K562 (cell line): ENCODE data around the gene GGTLC2. TPM values are rescaled to one million over a fixed set of nuclear protein-coding genes. Genes with fewer than 3 reads are reported as not detected.

Source experiments
- ATAC-seq: fragments of 200-7000 bp; cut with Tn5 transposase; 3 replicates; pipeline ENCODE4 v1.9.1; 2020; ENCODE audit warnings: moderate library complexity
- BruUV-seq: library from RNA; stranded (reverse); fragments of 400-500 nt; replicated peaks from 2 replicates; lab custom pipeline; 2021; lab: Mats Ljungman, UMichigan
- CTCF ChIA-PET: fragments of 300-600 bp; formaldehyde crosslinking; extraction: SDS; loops from one replicate; lab custom pipeline; 2021; ENCODE audit warnings: low intra/inter-chr PET ratio; lab: Yijun Ruan, JAX
- POLR2A ChIA-PET: fragments of 300-600, 350-650 bp; sonication (Branson Sonifier 250); formaldehyde crosslinking; extraction: SDS; loops from one replicate; lab custom pipeline; 2021; ENCODE audit warnings: antibody characterized with exemption, inconsistent platforms; lab: Yijun Ruan, JAX
- DNase-seq, 4 experiments: peaks; one replicate each; pipeline versions ENCODE4 v3.0.0 to v3.0.0-alpha.2; 2011 to 2018; ENCODE audit warnings: low spot score in 3 of 4, mixed read lengths in 3 of 4; ENCODE audit errors: extremely low read depth in 1 of 4
- FAIRE-seq: peaks from 2 replicates; lab custom pipeline; 2011; peaks lifted over from hg19 to GRCh38; lab: Jason Lieb, UNC
- H2AFZ ChIP-seq: 2 replicates; pipeline ENCODE4 v1.6.0; 2011; ENCODE audit warnings: low read depth, low read length, control low read depth, inconsistent platforms
- H3K27ac ChIP-seq: fragments of 200-600 bp; 3 replicates; pipeline ENCODE4 v1.8.0; 2011; ENCODE audit warnings: low read depth, mild to moderate bottlenecking, control low read depth, inconsistent platforms, low read length, moderate library complexity, mixed read lengths; ENCODE audit errors: extremely low read depth
- H3K27me3 ChIP-seq, 2 experiments: fragments of 300-600 bp in 1 of 2; 2 replicates in 1 of 2; 3 replicates in 1 of 2; pipeline versions ENCODE4 v1.6.0 to v1.8.0; 2011; ENCODE audit warnings: inconsistent platforms in 2 of 2, low read length in 2 of 2, mild to moderate bottlenecking in 1 of 2, mixed read lengths in 1 of 2, moderate library complexity in 1 of 2; ENCODE audit not compliant: control insufficient read depth in 2 of 2, insufficient read depth in 2 of 2
- H3K36me3 ChIP-seq: fragments of 300-600 bp; 3 replicates; pipeline ENCODE4 v1.8.0; 2011; ENCODE audit warnings: mild to moderate bottlenecking, low read length, inconsistent platforms; ENCODE audit not compliant: control insufficient read depth, insufficient read depth
- H3K4me1 ChIP-seq, 2 experiments: fragments of 200-600 bp in 1 of 2; replicated peaks in 1 of 2; 2 replicates in 1 of 2; 3 replicates in 1 of 2; pipeline versions ENCODE4 v1.5.1 to v1.8.0; 2011; ENCODE audit warnings: inconsistent platforms in 2 of 2, low read length in 2 of 2, mild to moderate bottlenecking in 1 of 2, mixed read lengths in 1 of 2, moderate library complexity in 1 of 2; ENCODE audit not compliant: control insufficient read depth in 2 of 2, insufficient read depth in 2 of 2
- H3K4me2 ChIP-seq: 2 replicates; pipeline ENCODE4 v1.6.1; 2011; ENCODE audit warnings: low read length, control low read depth, inconsistent platforms, mixed read lengths; ENCODE audit not compliant: insufficient read depth
- H3K4me3 ChIP-seq: fragments of 200-600 bp; sonication (generic), shearing (Covaris generic); 2 replicates; pipeline ENCODE4 v1.5.1; 2016; ENCODE audit warnings: control low read depth, inconsistent platforms
- H3K79me2 ChIP-seq: fragments of 200-600 bp; 3 replicates; pipeline ENCODE4 v1.8.0; 2011; ENCODE audit warnings: low read length, inconsistent platforms; ENCODE audit not compliant: control insufficient read depth, insufficient read depth
- H3K9ac ChIP-seq, 2 experiments: 2 replicates each; pipeline versions ENCODE4 v1.6.0 to v1.6.1; 2011; ENCODE audit warnings: low read depth in 2 of 2, low read length in 2 of 2, control low read depth in 1 of 2, inconsistent platforms in 1 of 2, mild to moderate bottlenecking in 1 of 2, mixed read lengths in 1 of 2; ENCODE audit not compliant: insufficient read depth in 1 of 2
- H3K9me1 ChIP-seq: one replicate; pipeline ENCODE4 v1.6.0; 2011; ENCODE audit warnings: inconsistent platforms, mild to moderate bottlenecking, low read length, moderate library complexity; ENCODE audit not compliant: control insufficient read depth, insufficient read depth
- H3K9me3 ChIP-seq: replicated peaks from 2 replicates; pipeline ENCODE4 v1.5.1; 2011; ENCODE audit warnings: low read depth, low read length, inconsistent platforms; ENCODE audit not compliant: control insufficient read depth, insufficient read depth
- H4K20me1 ChIP-seq: replicated peaks from 2 replicates; pipeline ENCODE4 v1.6.1; 2011; ENCODE audit warnings: low read length, inconsistent platforms, mixed read lengths; ENCODE audit not compliant: control insufficient read depth, insufficient read depth
- CBFA2T2 ChIP-seq: fragments of 450-650 bp; conservative IDR thresholded peaks from 2 replicates; pipeline ENCODE4 v1.6.1; 2017; ENCODE audit warnings: mild to moderate bottlenecking
- CBFA2T3 ChIP-seq: fragments of 450-650 bp; IDR thresholded peaks from 2 replicates; pipeline ENCODE4 v1.6.1; 2017
- CBX5 ChIP-seq: IDR thresholded peaks from 2 replicates; pipeline ENCODE4 v1.6.1; 2014; ENCODE audit warnings: low read depth, borderline replicate concordance
- DNMT1 ChIP-seq: fragments of 450-650 bp; IDR thresholded peaks from 2 replicates; pipeline ENCODE4 v1.6.1; 2016; ENCODE audit warnings: antibody characterized with exemption, mild to moderate bottlenecking
- EGR1 ChIP-seq: fragments of 450-650 bp; conservative IDR thresholded peaks from 2 replicates; pipeline ENCODE4 v1.6.1; 2017; ENCODE audit warnings: mild to moderate bottlenecking
- POLR2B ChIP-seq: fragments of 450-650 bp; IDR thresholded peaks from 2 replicates; pipeline ENCODE4 v1.6.1; 2018; ENCODE audit warnings: low read depth; ENCODE audit not compliant: partially characterized antibody
- STAT5A ChIP-seq: IDR thresholded peaks from 2 replicates; pipeline ENCODE4 v1.6.1; 2012; ENCODE audit warnings: low read length, inconsistent platforms, borderline replicate concordance
- TEAD4 ChIP-seq, 2 experiments: sonication (generic) in 1 of 2; formaldehyde crosslinking in 1 of 2; IDR thresholded peaks; 2 replicates each; pipeline versions ENCODE4 v1.6.1 to v1.8.0; 2012 to 2022; ENCODE audit warnings: borderline replicate concordance in 1 of 2, inconsistent platforms in 1 of 2, low read length in 1 of 2, mild to moderate bottlenecking in 1 of 2, missing genetic modification reagents in 1 of 2
- ZNF24 ChIP-seq: fragments of 450-650 bp; IDR thresholded peaks from 2 replicates; pipeline ENCODE4 v1.6.1; 2016
- WGBS: fragments of 100-300 bp; shearing (Covaris generic); methylation state at CpG from one replicate; pipeline ENCODE4 v1.1.6; 2016; ENCODE audit warnings: low coverage, mixed read lengths; ENCODE audit not compliant: insufficient coverage; ENCODE audit errors: missing lambda C conversion rate; 5-methylcytosine and 5-hydroxymethylcytosine counted together
- in situ Hi-C: fragments of 300-500 bp; cut with MboI; formaldehyde crosslinking; loops from 4 replicates; pipeline ENCODE4 v1.15.0; 2018; ENCODE audit warnings: inconsistent platforms, mixed read lengths
- intact Hi-C: fragments of 100-400 bp; cut with micrococcal nuclease; formaldehyde crosslinking; loops from 2 replicates; pipeline ENCODE4 v1.14.2; 2022
- polyA plus RNA-seq, 8 experiments: library from polyadenylated mRNA; depleted of rRNA in 4 of 8; stranded (reverse) in 5 of 8; unstranded in 3 of 8; fragments of >200 nt; fragmentation: Nextera tagmentation in 2 of 8; fragmentation: Illumina TruSeq in 1 of 8; extraction: Ambion mirVana in 2 of 8; extraction: Trizol in 1 of 8; gene quantifications; 2 replicates each; pipeline versions ENCODE4 v1.2.1 to v1.2.3, GENCODE V29; 2011 to 2014; ENCODE audit warnings: inconsistent platforms in 1 of 8, missing spikeins in 1 of 8
- total RNA-seq, 7 experiments: library from RNA; depleted of rRNA in 6 of 7; stranded (reverse); fragments of >200 nt in 6 of 7; fragmentation: Illumina TruSeq in 2 of 7; extraction: Trizol in 2 of 7; gene quantifications; 2 replicates each; pipeline versions ENCODE4 v1.2.1 to v1.2.3, GENCODE V29; 2011 to 2021; ENCODE audit warnings: low replicate concordance in 1 of 7

Gene GGTLC2
- total and polyA plus RNA-seq, 9 of the 15 experiments (the other 6 are each of a cell fraction or from before 2014, with no cell fraction given), result not detected

DNA sequence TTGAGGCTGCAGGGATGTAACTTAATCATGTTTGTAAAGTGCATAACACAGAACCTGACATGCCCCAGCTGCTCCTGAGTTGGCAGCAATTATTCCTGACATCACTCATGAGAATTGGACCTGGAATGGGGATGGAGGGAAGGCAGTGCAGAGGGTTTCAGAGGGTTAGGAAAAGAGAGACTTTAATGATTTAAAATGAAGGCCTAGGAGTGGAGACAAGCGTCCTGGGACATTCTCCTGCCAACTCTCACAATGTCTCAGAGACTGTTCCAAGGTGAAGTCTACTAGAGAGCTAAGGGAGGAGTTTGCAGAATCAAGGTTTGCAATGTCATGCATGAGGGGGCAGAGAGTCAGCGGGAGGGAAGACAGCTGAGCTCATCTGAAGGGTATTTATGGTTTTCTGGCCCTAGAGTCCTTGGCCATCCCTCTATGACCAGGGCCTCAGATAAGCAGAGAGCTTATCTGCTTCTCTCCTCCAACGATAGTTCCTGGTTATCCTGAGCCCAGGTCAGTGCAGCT, 36.9 kb downstream of the GGTLC2 start:
- Histone ChIP-seq H3K9me3 (peaks cover 10% of the 10 kb centered on the region), H3K4me3 (no peak overlapping the region), H4K20me1 (peaks cover 24% of the 10 kb centered on the region), H3K4me1 (peaks cover 0 to 6% of the 10 kb centered on the region in 2 experiments; a peak in 3 of 5 replicates), H3K27ac (no peak overlapping the region), H3K27me3 (peaks cover 6 to 15% of the 10 kb centered on the region in 2 experiments; a peak in 3 of 5 replicates), H3K79me2 (no peaks in the 10 kb centered on the region), H3K36me3 (no peaks in the 10 kb centered on the region), H3K4me2 (no peak overlapping the region), H3K9ac (no peak overlapping the region), H3K9me1 (no peaks in the 10 kb centered on the region), H2AFZ (no peak overlapping the region)
- DNase-seq (peak in 2 of 4 experiments; percentile 59 to 74), ATAC-seq (peak; percentile 2; the same call in 1 of the 3 replicates), FAIRE-seq (no peak)
- ChIA-PET CTCF (interaction anchor here (0.8 to 1.5 kb wide), 6 partner anchors 9 to 217 kb away, joined by 3 to 5 read pairs (median 4); no protein-coding TSS in a partner anchor), POLR2A (interaction anchor here (0.5 to 2.9 kb wide), 11 partner anchors 9 to 338 kb away, joined by 3 to 27 read pairs (median 3); no protein-coding TSS in a partner anchor)
- intact Hi-C loops, result loop anchor here (10.0 kb wide), 1 partner anchor 326 kb away; no protein-coding TSS in a partner anchor
- TF ChIP-seq CBFA2T3, result peak; percentile 86
- TF ChIP-seq POLR2B, result no peak
- TF ChIP-seq TEAD4 (IDR thresholded peaks at IDR 0.05; ENCODE audit: low read length), result peak; percentile 51; the same call in 1 of the 2 replicates
- no peak for TF ChIP-seq TEAD4 (CRISPR knock-in tag; IDR thresholded peaks at IDR 0.05; ENCODE audit: borderline replicate concordance)
- TF ChIP-seq STAT5A, result peak; percentile 13; the same call in 1 of the 2 replicates
- peak; percentile 79 for TF ChIP-seq CBFA2T2
- no peak for TF ChIP-seq ZNF24
- no peak for TF ChIP-seq CBX5
- no peak for TF ChIP-seq DNMT1
- TF ChIP-seq EGR1, result peak; percentile 69
- in situ Hi-C loops, result loop anchor here (25.0 kb wide), 1 partner anchor 1394 kb away; no protein-coding TSS in a partner anchor
- WGBS, result under 1% methylated on average over 3 of the region's 3 CpGs
- no TSS peak for BruUV-seq
